Measurements from ENCODE around the gene SNAP91. TPM values are rescaled to one million over a fixed set of nuclear protein-coding genes. Genes with fewer than 3 reads are reported as not detected.

Gene SNAP91, protein sequence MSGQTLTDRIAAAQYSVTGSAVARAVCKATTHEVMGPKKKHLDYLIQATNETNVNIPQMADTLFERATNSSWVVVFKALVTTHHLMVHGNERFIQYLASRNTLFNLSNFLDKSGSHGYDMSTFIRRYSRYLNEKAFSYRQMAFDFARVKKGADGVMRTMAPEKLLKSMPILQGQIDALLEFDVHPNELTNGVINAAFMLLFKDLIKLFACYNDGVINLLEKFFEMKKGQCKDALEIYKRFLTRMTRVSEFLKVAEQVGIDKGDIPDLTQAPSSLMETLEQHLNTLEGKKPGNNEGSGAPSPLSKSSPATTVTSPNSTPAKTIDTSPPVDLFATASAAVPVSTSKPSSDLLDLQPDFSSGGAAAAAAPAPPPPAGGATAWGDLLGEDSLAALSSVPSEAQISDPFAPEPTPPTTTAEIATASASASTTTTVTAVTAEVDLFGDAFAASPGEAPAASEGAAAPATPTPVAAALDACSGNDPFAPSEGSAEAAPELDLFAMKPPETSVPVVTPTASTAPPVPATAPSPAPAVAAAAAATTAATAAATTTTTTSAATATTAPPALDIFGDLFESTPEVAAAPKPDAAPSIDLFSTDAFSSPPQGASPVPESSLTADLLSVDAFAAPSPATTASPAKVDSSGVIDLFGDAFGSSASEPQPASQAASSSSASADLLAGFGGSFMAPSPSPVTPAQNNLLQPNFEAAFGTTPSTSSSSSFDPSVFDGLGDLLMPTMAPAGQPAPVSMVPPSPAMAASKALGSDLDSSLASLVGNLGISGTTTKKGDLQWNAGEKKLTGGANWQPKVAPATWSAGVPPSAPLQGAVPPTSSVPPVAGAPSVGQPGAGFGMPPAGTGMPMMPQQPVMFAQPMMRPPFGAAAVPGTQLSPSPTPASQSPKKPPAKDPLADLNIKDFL
- total RNA-seq: not detected in 2 replicates

DNA sequence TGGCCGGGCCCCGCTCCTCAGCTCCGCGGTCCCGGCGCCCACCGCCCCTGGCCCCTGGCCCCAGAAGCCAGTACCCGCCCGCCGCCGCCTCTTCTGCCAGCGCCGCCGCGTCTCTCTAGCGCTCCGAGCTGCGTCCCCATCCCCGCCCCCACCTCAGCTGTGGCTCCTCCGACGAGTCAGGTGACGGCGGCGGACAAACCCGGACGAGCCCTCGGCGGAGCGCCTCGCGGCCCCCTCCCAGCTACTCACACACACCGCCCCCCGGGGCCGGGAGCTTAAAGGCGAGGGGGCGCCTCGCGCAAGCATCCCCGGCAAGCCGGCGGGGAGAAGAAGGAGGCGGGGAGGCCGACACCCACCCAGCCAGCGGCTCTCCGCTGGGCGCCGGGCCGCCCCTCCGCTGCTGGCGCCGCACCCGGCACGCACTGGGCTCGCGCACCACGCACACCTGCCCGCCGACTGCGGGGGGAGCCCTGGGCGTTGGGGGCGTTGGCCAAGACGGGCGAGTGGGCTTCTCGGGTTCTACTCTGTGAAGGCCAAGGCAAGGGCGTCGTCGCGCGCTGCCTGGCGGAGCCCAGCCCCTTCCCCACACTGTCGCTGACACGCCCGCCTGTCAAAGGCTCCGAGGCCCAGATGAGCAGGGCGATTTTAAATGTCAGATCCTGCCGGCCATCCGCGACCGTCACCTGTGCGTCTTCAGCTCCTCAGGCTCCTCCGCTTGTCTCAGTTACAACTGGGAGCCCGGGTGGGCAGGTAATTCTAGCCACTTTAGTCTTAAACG lies at the start of gene SNAP91:
SNAP91 (minus strand) TSS at position 132 of the 778 bp plus-strand sequence. CDS start 1,174 bp downstream, outside the sequence.

DNA sequence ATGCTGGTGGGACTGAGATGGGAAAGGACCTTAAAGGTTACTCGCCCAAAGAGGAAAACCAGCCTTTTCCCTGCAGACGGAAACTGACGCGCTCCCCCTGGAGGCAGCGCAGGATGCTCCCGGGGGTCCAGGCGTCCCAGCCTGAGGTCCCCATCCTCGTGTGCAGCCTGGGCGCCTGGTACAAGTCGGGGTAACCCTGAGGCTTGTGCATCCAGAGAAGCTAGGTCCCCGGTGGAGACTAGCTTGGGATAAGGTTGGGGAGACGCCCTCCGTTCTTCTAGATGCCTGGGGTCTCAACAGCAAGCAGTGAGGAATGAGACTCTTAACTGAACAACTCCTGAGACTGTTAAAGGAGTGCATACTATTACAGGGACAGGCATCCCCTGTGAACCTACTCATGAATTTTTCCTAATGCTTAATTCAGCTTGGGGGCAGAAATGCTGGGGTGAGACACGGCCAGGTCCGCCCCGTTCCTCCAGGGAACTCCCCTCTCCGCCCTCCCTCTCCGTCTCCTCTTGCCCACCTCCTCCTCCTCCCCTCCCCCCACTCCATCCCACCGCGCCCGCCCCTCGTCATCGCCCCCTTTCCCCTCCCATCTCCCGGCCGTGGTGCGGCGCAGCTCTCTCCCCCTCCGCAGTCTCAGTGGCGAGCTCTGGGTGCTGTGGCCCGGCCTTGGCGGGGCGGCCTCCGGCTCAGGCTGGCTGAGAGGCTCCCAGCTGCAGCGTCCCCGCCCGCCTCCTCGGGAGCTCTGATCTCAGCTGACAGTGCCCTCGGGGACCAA lies 196.8 kb downstream of the SNAP91 start, which contains the start of gene PRSS35:
PRSS35 (plus strand) TSS at position 634 of the 781 bp plus-strand sequence. CDS start 10,908 bp downstream, outside the sequence.

Other genes with a start within 250 kb of the SNAP91 start
- gene PRSS35, start 196.6 kb downstream of the SNAP91 start, total RNA-seq: 0.56 and 0.83 TPM in 2 replicates
- not detected in 2 replicates for gene RIPPLY2, start 144.3 kb upstream of the SNAP91 start, total RNA-seq
- gene CYB5R4, start 150.6 kb upstream of the SNAP91 start, total RNA-seq: 7.7 and 8.4 TPM in 2 replicates

Data from cardiac ventricle fibroblast (primary cell).